ENCODE results near the gene RNF217.
"Not testable (repeated sequence)": the region's sequence is repeated elsewhere in the genome, so short reads cannot be mapped to it uniquely, and the experiment has no call there.

RNF217 gene
- total RNA-seq, result 0 to 2.0 (median 0.20) reads per million in 9 experiments

DNA sequence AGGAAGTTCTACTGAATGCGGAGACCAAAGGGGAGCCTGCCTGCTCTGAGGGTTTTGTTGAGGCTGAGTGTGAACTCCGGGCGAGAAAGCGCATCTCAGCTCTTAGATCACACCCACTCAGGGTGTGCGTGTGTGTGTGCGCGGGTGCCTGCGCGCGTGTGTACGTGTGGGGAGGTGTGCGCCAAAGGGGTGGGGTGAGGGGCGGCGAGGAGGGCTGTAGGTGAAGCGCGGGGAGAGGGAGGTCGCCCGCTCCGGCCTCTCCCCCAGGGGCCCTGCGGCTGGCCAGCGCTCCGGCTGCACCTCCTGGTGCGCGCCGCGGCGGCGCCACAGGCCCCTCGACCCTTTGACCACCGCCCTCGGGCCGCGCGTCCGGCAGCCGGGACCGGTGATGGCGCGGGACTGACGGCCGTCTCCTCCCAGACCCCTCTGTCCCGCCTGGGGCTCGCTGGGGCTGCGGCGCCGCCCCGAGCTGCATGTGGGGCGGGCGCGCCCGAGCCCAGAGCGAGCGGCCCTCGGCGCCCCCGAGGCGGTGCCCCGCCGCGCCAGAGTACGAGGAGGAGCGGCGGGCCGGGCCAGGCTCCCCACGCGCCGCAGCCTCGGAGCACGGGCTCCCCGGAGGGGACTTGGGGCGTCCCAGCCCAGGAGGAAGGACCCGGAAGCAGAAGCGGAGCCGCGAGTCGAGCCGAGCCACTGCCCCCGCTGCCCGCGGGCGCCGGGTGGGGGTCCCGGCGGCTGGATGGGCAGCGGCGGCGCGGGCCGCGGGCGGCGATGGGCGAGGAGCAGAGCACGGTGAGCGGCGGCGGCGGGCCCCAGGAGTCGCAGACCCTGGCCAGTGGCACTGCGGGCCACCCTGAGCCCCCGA lies at the start of gene RNF217:
TSS of gene RNF217 (plus strand) at position 661 of the 862 bp plus-strand sequence. CDS start at position 769, 108 bp downstream.
- no peak for ATAC-seq (replicated peaks)
- H3K27me3 Mint-ChIP-seq, result peaks cover 20 to 44% of the 10 kb centered on the region in 2 donors

DNA sequence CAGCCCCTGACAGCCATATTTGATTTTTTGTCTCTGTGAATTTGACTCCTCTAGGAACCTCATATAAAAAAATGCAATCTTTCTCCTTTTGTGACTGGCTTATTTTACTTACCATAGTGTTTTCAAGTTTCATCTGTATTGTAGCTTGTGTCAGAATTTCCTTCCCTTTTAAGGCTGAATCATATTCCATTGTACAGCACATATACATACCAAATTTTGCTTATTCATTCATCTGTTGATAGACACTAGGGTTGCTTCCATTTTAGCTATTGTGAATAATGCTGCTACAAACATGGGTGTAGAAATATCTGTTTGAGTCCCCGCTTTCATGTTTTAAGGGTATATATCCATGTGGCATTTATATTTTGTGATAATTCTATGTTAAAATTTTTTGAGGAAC lies 49.2 kb upstream of the RNF217 start:
- no peaks in the 10 kb centered on the region for H3K27me3 Mint-ChIP-seq
- ATAC-seq (replicated peaks) (no peak), DNase-seq (no peak)
- no peak overlapping the region for H3K27ac Mint-ChIP-seq
- H3K9me3 Mint-ChIP-seq, result no peaks in the 10 kb centered on the region
- H3K36me3 Mint-ChIP-seq (ENCODE audit: insufficient read depth), result no peaks in the 10 kb centered on the region
- H3K4me3 Mint-ChIP-seq, result no peak overlapping the region
- no peaks in the 10 kb centered on the region for H3K4me1 Mint-ChIP-seq (ENCODE audit: low read depth in 2 of 2)

More for the DNA sequence above, at the start of gene RNF217:
- Mint-ChIP-seq H3K9me3 (peaks cover 0 to 6% of the 10 kb centered on the region in 2 donors), H3K36me3 (ENCODE audit: insufficient read depth) (no peaks in the 10 kb centered on the region), H3K4me3 (peak within 1 kb of the TSS; percentile 50 to 69), H3K27ac (no peak within 1 kb of the TSS), H3K4me1 (ENCODE audit: low read depth in 2 of 2) (peaks cover 0 to 10% of the 10 kb centered on the region in 2 donors)
- no peak for DNase-seq

DNA sequence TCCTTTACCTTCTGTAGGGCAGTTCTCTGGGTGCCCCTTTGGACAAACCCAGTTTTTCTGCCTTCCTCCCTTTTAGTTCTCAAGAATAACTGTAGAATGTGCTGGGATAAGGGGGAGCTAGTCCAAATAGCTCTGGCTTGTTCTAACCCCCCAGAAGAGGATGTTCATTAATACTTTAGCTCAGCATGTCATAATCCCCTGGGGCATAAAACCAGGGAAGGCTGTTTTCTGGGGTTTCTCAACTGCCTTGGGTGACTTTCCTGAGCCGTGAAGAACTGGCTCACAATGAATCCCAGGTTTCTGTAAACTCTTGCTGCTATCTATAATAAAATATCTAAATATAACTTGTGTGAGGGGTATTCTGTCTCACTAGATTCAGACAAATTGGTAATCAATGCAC lies 44.5 kb upstream of the RNF217 start:
- ATAC-seq (replicated peaks) (no peak), DNase-seq (no peak)
- Mint-ChIP-seq H3K4me1 (ENCODE audit: low read depth in 2 of 2) (no peaks in the 10 kb centered on the region), H3K9me3 (peaks cover 1 to 3% of the 10 kb centered on the region in 2 donors), H3K36me3 (ENCODE audit: insufficient read depth) (no peaks in the 10 kb centered on the region), H3K27me3 (no peaks in the 10 kb centered on the region), H3K27ac (no peak overlapping the region), H3K4me3 (no peak overlapping the region)

DNA sequence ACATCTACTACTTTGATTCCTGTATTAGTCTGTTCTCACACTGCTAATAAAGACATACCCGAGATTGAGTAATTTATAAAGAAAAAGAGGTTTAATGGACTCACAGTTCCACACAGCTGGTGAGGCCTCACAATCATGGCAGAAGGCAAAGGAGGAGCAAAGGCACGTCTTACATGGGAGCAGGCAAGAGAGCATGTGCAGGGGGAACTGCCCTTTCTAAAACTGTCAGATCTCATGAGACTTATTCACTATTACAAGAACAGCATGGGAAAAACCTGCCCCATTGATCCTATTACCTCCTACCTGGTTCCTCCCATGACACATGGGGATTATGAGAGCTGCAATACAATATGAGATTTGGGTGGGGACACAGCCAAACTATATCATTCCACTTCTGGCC lies 42.5 kb upstream of the RNF217 start:
- H3K36me3 Mint-ChIP-seq (ENCODE audit: insufficient read depth); H3K27ac Mint-ChIP-seq; ATAC-seq (replicated peaks); DNase-seq; H3K27me3 Mint-ChIP-seq; H3K4me3 Mint-ChIP-seq; H3K9me3 Mint-ChIP-seq; H3K4me1 Mint-ChIP-seq (ENCODE audit: low read depth in 2 of 2): not testable (repeated sequence)

DNA sequence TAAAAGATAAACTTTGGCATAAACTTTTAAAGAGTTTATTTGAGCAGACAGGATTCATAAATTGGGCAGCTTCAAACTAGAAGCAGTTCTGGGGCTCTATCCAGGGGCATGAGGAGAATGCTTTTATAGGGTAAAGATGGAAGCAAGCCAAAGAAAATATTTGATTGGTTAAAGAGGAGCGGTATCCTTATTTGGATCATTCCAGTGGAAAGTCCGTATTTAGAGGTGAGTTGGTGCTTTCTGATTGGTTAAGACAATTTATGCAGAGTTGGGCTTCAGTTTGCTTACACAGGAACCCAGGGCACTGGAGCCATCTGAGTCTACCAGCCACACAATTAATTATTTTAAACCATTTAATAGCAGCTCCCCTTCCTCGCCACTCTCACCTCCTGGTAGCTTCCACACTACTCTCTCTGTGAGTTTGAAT lies 37.9 kb upstream of the RNF217 start:
- Mint-ChIP-seq H3K4me1 (ENCODE audit: low read depth in 2 of 2) (no peaks in the 10 kb centered on the region), H3K4me3 (no peak overlapping the region), H3K27ac (no peak overlapping the region), H3K9me3 (peaks cover 5 to 7% of the 10 kb centered on the region in 2 donors), H3K27me3 (no peaks in the 10 kb centered on the region), H3K36me3 (ENCODE audit: insufficient read depth) (no peaks in the 10 kb centered on the region)
- DNase-seq (no peak), ATAC-seq (replicated peaks) (no peak)

GRCh38 chr6:124926435-124926834 lies 35.8 kb upstream of the RNF217 start:
- ATAC-seq (replicated peaks), result no peak
- Mint-ChIP-seq H3K4me1 (ENCODE audit: low read depth in 2 of 2) (no peaks in the 10 kb centered on the region), H3K9me3 (peaks cover 2 to 7% of the 10 kb centered on the region in 2 donors), H3K27me3 (no peaks in the 10 kb centered on the region), H3K4me3 (no peak overlapping the region), H3K36me3 (ENCODE audit: insufficient read depth) (peaks cover 2% of the 10 kb centered on the region), H3K27ac (no peak overlapping the region)
- no peak for DNase-seq

DNA sequence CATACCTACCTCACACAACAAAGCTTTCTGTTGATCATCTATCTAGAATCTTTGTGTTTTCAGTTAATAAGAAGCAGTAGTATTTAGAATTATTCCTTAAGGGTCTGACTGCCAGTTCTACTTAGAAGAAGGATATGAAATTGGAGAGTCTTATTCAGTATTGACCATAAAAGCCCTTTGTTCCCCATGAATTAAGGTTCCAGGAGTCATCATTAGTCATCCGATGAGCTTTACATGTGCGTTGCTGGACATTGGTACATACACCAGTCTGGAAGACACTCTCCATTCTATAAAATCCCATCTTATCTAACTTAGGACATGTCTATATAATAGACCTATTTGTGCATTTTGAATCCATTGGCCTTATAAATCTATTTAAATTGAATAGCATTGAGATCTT lies 34.4 kb upstream of the RNF217 start:
- H3K4me1 Mint-ChIP-seq (ENCODE audit: low read depth in 2 of 2), result no peaks in the 10 kb centered on the region
- no peaks in the 10 kb centered on the region for H3K27me3 Mint-ChIP-seq
- peaks cover 2 to 6% of the 10 kb centered on the region in 2 donors for H3K9me3 Mint-ChIP-seq
- no peak overlapping the region for H3K27ac Mint-ChIP-seq
- DNase-seq (no peak), ATAC-seq (replicated peaks) (no peak)
- H3K36me3 Mint-ChIP-seq (ENCODE audit: insufficient read depth), result peaks cover 2% of the 10 kb centered on the region
- H3K4me3 Mint-ChIP-seq, result no peak overlapping the region

DNA sequence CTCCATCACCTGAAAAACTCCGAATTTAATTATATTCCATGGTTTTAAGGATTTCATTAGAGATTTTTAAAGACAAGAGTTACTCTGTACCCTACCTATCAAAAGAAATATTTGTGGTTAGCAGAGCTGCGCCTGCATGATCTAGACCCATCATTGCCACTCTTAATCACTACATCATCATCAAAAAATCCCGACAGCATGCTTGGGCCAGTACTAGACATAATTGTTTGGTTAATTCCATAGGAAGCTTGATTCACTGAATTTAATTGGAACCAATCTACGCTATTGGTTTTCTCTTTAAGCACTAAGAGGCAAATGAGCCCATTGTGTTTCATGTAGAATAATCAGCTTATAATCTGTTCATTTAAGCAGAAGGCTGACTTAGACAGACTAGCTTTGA lies 33.4 kb upstream of the RNF217 start:
- H3K9me3 Mint-ChIP-seq, result no peaks in the 10 kb centered on the region
- peaks cover 2% of the 10 kb centered on the region for H3K36me3 Mint-ChIP-seq (ENCODE audit: insufficient read depth)

GRCh38 chr6:124937645-124938044 lies 24.6 kb upstream of the RNF217 start:
- Mint-ChIP-seq H3K4me3 (no peak overlapping the region), H3K27ac (no peak overlapping the region), H3K27me3 (no peaks in the 10 kb centered on the region), H3K36me3 (ENCODE audit: insufficient read depth) (no peaks in the 10 kb centered on the region), H3K4me1 (ENCODE audit: low read depth in 2 of 2) (no peaks in the 10 kb centered on the region), H3K9me3 (peaks cover 0 to 1% of the 10 kb centered on the region in 2 donors)
- DNase-seq (no peak), ATAC-seq (replicated peaks) (no peak)

More for the DNA sequence above, 33.4 kb upstream of the RNF217 start:
- Mint-ChIP-seq H3K4me1 (ENCODE audit: low read depth in 2 of 2) (no peaks in the 10 kb centered on the region), H3K27ac (no peak overlapping the region), H3K27me3 (no peaks in the 10 kb centered on the region), H3K4me3 (no peak overlapping the region)
- DNase-seq (no peak), ATAC-seq (replicated peaks) (no peak)

DNA sequence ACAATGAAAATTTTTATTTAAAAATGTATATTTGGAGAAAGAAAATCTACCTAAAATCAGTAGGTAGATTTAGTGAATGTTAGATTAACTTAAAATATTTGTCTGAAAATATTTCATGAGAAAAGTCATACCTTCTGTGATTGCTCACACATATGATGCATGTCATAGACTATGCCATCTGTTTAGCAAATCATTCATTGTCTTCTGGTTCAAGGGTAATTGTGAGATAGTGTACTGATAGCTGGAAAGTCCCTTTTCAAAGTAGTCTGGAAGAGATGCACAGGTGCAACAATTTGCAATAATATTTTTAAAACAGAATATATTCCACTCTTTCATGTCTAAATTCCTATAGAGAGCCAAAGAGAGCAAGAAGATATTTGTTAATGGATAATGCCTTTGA lies 21.0 kb upstream of the RNF217 start:
- DNase-seq (no peak), ATAC-seq (replicated peaks) (no peak)
- Mint-ChIP-seq H3K27me3 (no peaks in the 10 kb centered on the region), H3K9me3 (peaks cover 0 to 1% of the 10 kb centered on the region in 2 donors), H3K36me3 (ENCODE audit: insufficient read depth) (no peaks in the 10 kb centered on the region), H3K27ac (no peak overlapping the region), H3K4me3 (no peak overlapping the region), H3K4me1 (ENCODE audit: low read depth in 2 of 2) (no peaks in the 10 kb centered on the region)

GRCh38 chr6:124943658-124944057 lies 18.6 kb upstream of the RNF217 start:
- Mint-ChIP-seq H3K27me3 (no peaks in the 10 kb centered on the region), H3K36me3 (ENCODE audit: insufficient read depth) (no peaks in the 10 kb centered on the region), H3K9me3 (peaks cover 0 to 1% of the 10 kb centered on the region in 2 donors), H3K4me1 (ENCODE audit: low read depth in 2 of 2) (no peaks in the 10 kb centered on the region), H3K4me3 (no peak overlapping the region), H3K27ac (no peak overlapping the region)
- ATAC-seq (replicated peaks) (no peak), DNase-seq (no peak)

- Mint-ChIP-seq H3K27me3 (no peaks in the 10 kb centered on the region), H3K4me1 (ENCODE audit: low read depth in 2 of 2) (no peaks in the 10 kb centered on the region), H3K9me3 (peaks cover 0 to 7% of the 10 kb centered on the region in 2 donors), H3K4me3 (no peak overlapping the region), H3K36me3 (ENCODE audit: insufficient read depth) (no peaks in the 10 kb centered on the region), H3K27ac (no peak overlapping the region)
- ATAC-seq (replicated peaks) (no peak), DNase-seq (no peak)
These were observed 14.2 kb upstream of the RNF217 start for GRCh38 chr6:124947971-124948451.

DNA sequence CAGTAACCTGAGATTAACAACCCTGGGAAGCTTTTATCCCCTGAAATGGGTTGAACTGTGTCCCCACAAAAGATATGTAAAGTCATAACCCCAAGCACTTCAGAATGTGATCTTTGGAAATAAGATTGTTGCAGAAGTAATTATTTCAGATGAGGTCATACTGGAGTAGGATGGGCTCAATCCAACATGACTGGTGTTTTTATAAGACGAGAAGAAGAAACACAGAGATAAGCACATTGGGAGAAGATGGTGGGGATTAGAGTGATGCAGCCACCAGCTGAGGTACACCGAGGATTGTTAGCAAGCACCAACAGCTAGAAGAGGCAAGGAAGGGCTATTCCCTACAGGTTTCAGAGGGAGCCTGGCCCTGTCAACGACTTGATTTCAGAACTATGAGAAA lies 12.5 kb upstream of the RNF217 start:
- Mint-ChIP-seq H3K27me3 (no peaks in the 10 kb centered on the region), H3K9me3 (peaks cover 0 to 7% of the 10 kb centered on the region in 2 donors), H3K36me3 (ENCODE audit: insufficient read depth) (no peaks in the 10 kb centered on the region), H3K4me1 (ENCODE audit: low read depth in 2 of 2) (no peaks in the 10 kb centered on the region), H3K4me3 (no peak overlapping the region), H3K27ac (no peak overlapping the region)
- DNase-seq, result no peak
- ATAC-seq (replicated peaks), result no peak

DNA sequence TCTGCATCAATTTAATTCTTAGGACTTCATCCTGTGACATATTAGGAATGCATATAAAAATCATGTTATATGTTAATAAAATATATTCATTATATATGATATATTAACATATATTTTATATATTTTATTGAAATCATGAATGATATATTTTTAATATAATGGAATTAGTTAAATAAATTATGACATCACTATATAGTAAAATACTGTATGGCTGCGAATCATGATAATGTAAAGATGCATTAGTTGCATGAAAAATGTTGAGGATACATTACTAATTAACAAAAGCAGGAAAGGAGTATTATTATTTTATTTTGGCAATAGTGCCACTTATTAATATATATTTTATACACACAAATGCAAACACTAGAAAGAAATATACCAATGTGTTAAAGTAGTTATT lies 8.4 kb upstream of the RNF217 start:
- Mint-ChIP-seq H3K36me3 (ENCODE audit: insufficient read depth) (no peaks in the 10 kb centered on the region), H3K4me3 (no peak overlapping the region), H3K9me3 (peaks cover 4 to 15% of the 10 kb centered on the region in 2 donors), H3K27me3 (peaks cover 0 to 16% of the 10 kb centered on the region in 2 donors), H3K27ac (no peak overlapping the region), H3K4me1 (ENCODE audit: low read depth in 2 of 2) (no peaks in the 10 kb centered on the region)
- ATAC-seq (replicated peaks), result no peak
- no peak for DNase-seq

All from effector memory CD8-positive, alpha-beta T cell (primary cell).